Uterus (tissue), 4 donors: ENCODE results near the gene OBSCN. TPM values are rescaled to one million over a fixed set of nuclear protein-coding genes. Genes with fewer than 3 reads are reported as not detected.
A peak's percentile ranks its signal among the peaks of the same experiment; 100 is the strongest.

Experiments used
- DNase-seq, 2 donors: peaks; one replicate each; pipeline ENCODE4 v3.0.0-alpha.2; 2019 to 2020
- H3K27ac ChIP-seq, 2 donors: fragments of 200-600 bp; sonication (generic); 1 replicate in 1 of 2; 2 replicates in 1 of 2; pipeline ENCODE4 v1.5.1; 2016 to 2018
- H3K27me3 ChIP-seq, 2 donors: fragments of 200-600 bp; sonication (generic); one replicate each; pipeline ENCODE4 v1.5.1; 2018 to 2019; ENCODE audit warnings: control low read depth in 1 of 2
- H3K36me3 ChIP-seq, 2 donors: fragments of 200-600 bp; sonication (generic); one replicate each; pipeline ENCODE4 v1.5.1; 2019; ENCODE audit warnings: control low read depth in 1 of 2
- H3K4me1 ChIP-seq, 2 donors: fragments of 200-600 bp; sonication (generic); one replicate each; pipeline ENCODE4 v1.5.1; 2018 to 2019; ENCODE audit warnings: control low read depth in 1 of 2
- H3K4me3 ChIP-seq, 2 donors: fragments of 200-600 bp; sonication (generic); 1 replicate in 1 of 2; 2 replicates in 1 of 2; pipeline ENCODE4 v1.5.1; 2018 to 2019; ENCODE audit warnings: mild to moderate bottlenecking in 1 of 2
- H3K9me3 ChIP-seq, 2 donors: fragments of 200-600 bp; sonication (generic); one replicate each; pipeline ENCODE4 v1.5.1; 2019; ENCODE audit warnings: control low read depth in 1 of 2
- POLR2A ChIP-seq, 2 donors: fragments of 450-650 bp; IDR thresholded peaks; one replicate each; pipeline ENCODE4 v1.6.1; 2016; ENCODE audit warnings: antibody characterized with exemption in 2 of 2, mild to moderate bottlenecking in 1 of 2, moderate library complexity in 1 of 2
- intact Hi-C: fragments of 100-400 bp; cut with DNase I; formaldehyde crosslinking; loops from one replicate; pipeline ENCODE4 v1.15.1; 2023; ENCODE audit warnings: low total_unique reads
- total RNA-seq, 4 donors: library from RNA; depleted of rRNA in 3 of 4; stranded (reverse); fragments of >200 nt in 3 of 4; gene quantifications; one replicate each; pipeline versions ENCODE4 v1.1.0 to v1.2.4, GENCODE V29; 2014 to 2023
- TF ChIP-seq, protein P1 (sequence below), 4 experiments: fragments of 200-600 bp in 2 of 4; fragments of 450-650 bp in 2 of 4; sonication (generic) in 2 of 4; IDR thresholded peaks; one replicate each; pipeline ENCODE4 v1.5.1; 2016 to 2019; ENCODE audit warnings: antibody characterized with exemption in 4 of 4, mild to moderate bottlenecking in 2 of 4, moderate library complexity in 1 of 4
- donor health status: DM: yes; HTN: yes; CAD: no.

OBSCN gene
- total RNA-seq, 4 donors from 2014 or later: 5.9 to 53.2 (median 22.4) TPM

DNA sequence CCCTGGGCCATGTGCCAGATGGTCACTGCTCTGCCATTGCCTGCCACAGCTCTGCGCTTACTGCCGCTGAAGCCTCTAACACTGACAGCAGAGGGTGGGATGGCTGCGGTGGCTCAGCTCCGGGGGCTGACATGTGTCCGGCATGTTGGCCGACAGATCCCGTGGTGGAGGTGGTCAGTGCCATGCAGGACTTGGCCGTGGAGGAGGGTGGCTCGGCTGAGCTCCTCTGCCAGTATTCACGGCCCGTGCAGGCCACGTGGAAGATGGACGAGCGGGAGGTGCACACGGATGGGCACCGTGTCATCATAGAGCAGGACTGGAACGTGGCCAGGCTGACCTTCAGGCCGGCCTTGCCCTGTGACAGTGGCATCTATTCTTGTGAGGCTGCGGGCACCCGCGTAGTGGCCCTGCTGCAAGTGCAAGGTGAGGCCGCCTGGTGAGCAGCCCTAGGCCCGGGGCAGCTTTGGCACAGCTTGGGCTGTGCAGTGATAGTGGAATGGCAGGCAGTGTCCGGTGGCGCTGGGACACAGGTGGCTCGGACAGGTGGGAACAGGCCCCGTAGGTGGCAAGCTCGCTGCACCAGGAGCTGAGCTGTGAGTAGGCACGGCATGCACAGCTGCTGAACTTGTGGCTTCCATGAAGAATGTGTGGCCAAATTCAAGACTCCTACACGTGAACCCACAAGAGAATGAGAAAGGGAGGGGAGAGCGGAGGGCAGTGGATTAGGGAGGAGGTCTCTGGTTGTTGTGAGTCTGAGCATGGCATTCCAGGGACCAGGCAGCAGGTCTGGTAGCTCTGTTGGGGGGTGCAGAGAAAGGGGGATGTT, 107.0 kb downstream of the OBSCN start:
- no peak for DNase-seq

DNA sequence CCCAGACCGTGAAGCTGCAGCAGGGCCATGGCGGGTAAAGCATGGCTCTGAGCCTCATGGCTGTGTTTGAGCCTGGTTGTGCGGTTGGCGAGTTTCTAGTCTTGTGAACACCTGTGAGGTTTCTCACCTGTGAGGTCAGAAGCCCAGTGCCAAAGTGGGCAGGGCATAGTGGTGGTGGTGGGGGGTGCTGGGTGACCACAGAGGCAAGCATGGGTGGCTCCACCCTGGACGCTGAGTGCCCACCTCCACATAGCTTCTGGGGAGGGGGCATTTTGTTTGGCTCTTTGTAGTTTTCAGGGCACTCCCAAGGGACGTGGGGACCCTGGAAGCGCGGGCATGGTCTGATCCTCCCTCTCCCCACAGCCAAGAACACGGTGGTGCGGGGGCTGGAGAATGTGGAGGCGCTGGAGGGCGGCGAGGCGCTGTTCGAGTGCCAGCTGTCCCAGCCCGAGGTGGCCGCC, 107.7 kb downstream of the OBSCN start:
- Histone ChIP-seq H3K27ac (no peak overlapping the region), H3K27me3 (no peaks in the 10 kb centered on the region), H3K9me3 (no peaks in the 10 kb centered on the region), H3K36me3 (no peaks in the 10 kb centered on the region), H3K4me1 (no peaks in the 10 kb centered on the region), H3K4me3 (no peak overlapping the region)
- TF ChIP-seq, protein P1, sequence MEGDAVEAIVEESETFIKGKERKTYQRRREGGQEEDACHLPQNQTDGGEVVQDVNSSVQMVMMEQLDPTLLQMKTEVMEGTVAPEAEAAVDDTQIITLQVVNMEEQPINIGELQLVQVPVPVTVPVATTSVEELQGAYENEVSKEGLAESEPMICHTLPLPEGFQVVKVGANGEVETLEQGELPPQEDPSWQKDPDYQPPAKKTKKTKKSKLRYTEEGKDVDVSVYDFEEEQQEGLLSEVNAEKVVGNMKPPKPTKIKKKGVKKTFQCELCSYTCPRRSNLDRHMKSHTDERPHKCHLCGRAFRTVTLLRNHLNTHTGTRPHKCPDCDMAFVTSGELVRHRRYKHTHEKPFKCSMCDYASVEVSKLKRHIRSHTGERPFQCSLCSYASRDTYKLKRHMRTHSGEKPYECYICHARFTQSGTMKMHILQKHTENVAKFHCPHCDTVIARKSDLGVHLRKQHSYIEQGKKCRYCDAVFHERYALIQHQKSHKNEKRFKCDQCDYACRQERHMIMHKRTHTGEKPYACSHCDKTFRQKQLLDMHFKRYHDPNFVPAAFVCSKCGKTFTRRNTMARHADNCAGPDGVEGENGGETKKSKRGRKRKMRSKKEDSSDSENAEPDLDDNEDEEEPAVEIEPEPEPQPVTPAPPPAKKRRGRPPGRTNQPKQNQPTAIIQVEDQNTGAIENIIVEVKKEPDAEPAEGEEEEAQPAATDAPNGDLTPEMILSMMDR (IDR thresholded peaks at IDR 0.05): no peak
- no peak for TF ChIP-seq POLR2A (IDR thresholded peaks at IDR 0.05)
- intact Hi-C loops: no loop called here
- no peak for DNase-seq

More for the DNA sequence above, 107.0 kb downstream of the OBSCN start:
- Histone ChIP-seq H3K36me3 (no peaks in the 10 kb centered on the region), H3K9me3 (no peaks in the 10 kb centered on the region), H3K27ac (no peak overlapping the region), H3K4me3 (no peak overlapping the region), H3K4me1 (no peaks in the 10 kb centered on the region), H3K27me3 (no peaks in the 10 kb centered on the region)
- TF ChIP-seq, protein P1 (IDR thresholded peaks at IDR 0.05): no peak
- TF ChIP-seq POLR2A (IDR thresholded peaks at IDR 0.05): no peak
- intact Hi-C loops: no loop called here

DNA sequence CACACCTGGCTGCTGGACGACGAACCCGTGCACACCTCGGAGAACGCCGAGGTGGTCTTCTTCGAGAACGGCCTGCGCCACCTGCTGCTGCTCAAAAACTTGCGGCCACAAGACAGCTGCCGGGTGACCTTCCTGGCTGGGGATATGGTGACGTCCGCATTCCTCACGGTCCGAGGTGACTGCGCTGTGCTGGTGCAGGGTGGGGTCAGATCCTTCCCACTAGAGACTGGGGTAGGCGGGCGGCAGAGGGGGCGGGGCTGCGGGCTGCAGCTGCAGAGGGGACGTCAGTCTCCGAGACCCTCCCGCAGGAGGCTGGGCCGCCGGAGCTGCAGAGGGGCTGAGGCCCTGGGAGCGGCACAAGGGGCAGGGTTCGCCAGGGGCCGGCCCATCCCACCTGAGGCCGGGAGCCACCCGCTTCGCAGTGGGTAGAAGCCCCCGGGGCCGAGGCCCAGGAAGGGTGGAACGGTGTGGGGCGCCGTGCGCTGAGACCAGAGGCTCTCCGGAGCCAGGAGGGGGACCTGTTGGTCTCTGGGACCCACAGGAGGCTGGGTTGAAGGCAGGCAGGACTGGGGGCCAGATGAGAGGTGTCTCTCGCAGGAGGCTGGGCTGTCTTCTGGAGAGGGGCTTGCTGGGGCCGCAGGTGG, 108.2 kb downstream of the OBSCN start:
- H3K4me1 ChIP-seq: no peaks in the 10 kb centered on the region
- H3K9me3 ChIP-seq: no peaks in the 10 kb centered on the region
- peak in 1 of 2 donors; percentile 12 for DNase-seq
- intact Hi-C loops: no loop called here
- H3K27ac ChIP-seq: no peak overlapping the region
- no peak for TF ChIP-seq POLR2A (IDR thresholded peaks at IDR 0.05)
- no peaks in the 10 kb centered on the region for H3K27me3 ChIP-seq
- H3K4me3 ChIP-seq: no peak overlapping the region
- H3K36me3 ChIP-seq: no peaks in the 10 kb centered on the region

DNA sequence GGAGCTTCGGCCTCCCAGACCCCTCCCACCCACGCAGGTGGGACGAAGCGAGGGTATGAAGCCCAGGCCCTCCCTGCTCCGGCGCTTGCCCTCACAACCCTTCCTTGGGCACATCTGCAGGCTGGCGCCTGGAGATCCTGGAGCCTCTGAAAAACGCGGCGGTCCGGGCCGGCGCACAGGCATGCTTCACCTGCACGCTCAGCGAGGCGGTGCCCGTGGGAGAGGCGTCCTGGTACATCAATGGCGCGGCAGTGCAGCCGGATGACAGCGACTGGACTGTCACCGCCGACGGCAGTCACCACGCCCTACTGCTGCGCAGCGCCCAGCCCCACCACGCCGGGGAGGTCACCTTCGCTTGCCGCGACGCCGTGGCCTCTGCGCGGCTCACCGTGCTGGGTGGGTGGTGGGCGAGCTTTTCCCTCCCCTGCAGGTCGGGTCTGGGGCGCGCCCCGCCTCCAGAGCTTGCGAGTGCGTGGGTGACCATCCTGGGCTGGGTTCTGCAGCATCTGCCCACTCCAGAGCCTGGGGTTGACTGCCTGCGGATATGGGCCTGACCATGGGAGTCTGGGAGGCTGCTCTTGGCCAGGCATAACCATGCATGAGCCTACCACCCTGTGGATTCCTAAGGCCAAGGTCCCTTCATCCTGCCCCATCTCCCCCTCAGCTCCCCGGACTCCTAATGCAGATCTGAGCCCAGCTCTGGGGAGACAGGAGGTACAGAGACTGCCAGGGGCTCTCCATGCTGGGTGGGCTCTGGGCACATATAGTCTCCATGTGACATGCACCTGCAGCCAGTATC, 108.9 kb downstream of the OBSCN start:
- intact Hi-C loops: no loop called here
- H3K27ac ChIP-seq: no peak overlapping the region
- DNase-seq: peak in 1 of 2 donors; percentile 9
- H3K4me3 ChIP-seq: no peak overlapping the region
- TF ChIP-seq, protein P1 (IDR thresholded peaks at IDR 0.05): no peak
- TF ChIP-seq POLR2A (IDR thresholded peaks at IDR 0.05): no peak
- H3K9me3 ChIP-seq: no peaks in the 10 kb centered on the region
- no peaks in the 10 kb centered on the region for H3K4me1 ChIP-seq
- H3K36me3 ChIP-seq: no peaks in the 10 kb centered on the region
- no peaks in the 10 kb centered on the region for H3K27me3 ChIP-seq

DNA sequence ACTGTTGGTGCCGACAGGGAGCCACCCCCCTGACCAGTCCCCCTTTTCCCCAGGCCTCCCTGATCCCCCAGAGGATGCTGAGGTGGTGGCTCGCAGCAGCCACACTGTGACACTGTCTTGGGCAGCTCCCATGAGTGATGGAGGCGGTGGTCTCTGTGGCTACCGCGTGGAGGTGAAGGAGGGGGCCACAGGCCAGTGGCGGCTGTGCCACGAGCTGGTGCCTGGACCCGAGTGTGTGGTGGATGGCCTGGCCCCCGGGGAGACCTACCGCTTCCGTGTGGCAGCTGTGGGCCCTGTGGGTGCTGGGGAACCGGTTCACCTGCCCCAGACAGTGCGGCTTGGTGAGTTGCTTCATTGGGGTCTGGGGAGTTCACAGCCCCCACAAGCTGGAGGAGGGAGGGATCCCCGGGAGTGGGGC, 109.6 kb downstream of the OBSCN start:
- no peak for DNase-seq
- intact Hi-C loops: no loop called here
- Histone ChIP-seq H3K27me3 (no peaks in the 10 kb centered on the region), H3K4me1 (no peaks in the 10 kb centered on the region), H3K9me3 (no peaks in the 10 kb centered on the region), H3K36me3 (no peaks in the 10 kb centered on the region), H3K4me3 (no peak overlapping the region), H3K27ac (no peak overlapping the region)
- TF ChIP-seq, protein P1 (IDR thresholded peaks at IDR 0.05): no peak
- no peak for TF ChIP-seq POLR2A (IDR thresholded peaks at IDR 0.05)
